GM11168 (cell line): ENCODE data around the gene BCDIN3D.
"Not testable (repeated sequence)": the region's sequence is repeated elsewhere in the genome, so short reads cannot be mapped to it uniquely, and the experiment has no call there.

Experiments
- in situ Hi-C: fragments of 300-500 bp; cut with MboI; formaldehyde crosslinking; loops from one replicate; pipeline ENCODE4 v1.12.0; 2022; ENCODE audit warnings: low sequenced_read_pairs; ENCODE audit not compliant: unreplicated experiment

Gene BCDIN3D

GRCh38 chr12:49863946-49864797, 21.3 kb upstream of the BCDIN3D start:
- in situ Hi-C loops = no loop called here

- in situ Hi-C loops = not testable (repeated sequence)
These were observed 18.0 kb upstream of the BCDIN3D start for GRCh38 chr12:49860921-49861320.

- in situ Hi-C loops = not testable (repeated sequence)
These were observed 13.0 kb upstream of the BCDIN3D start for GRCh38 chr12:49855890-49856289.

GRCh38 chr12:49854976-49855375, 12.1 kb upstream of the BCDIN3D start:
- in situ Hi-C loops = no loop called here

- in situ Hi-C loops = no loop called here
These were observed 10.8 kb upstream of the BCDIN3D start for GRCh38 chr12:49853671-49854070.

- in situ Hi-C loops = no loop called here
These were observed 4.3 kb upstream of the BCDIN3D start for GRCh38 chr12:49847161-49847560.

GRCh38 chr12:49846032-49846431, 3.1 kb upstream of the BCDIN3D start:
- in situ Hi-C loops = no loop called here

GRCh38 chr12:49843876-49844437, 1.1 kb upstream of the BCDIN3D start:
- in situ Hi-C loops = no loop called here

- in situ Hi-C loops = no loop called here
These were observed 505 bp upstream of the BCDIN3D start for GRCh38 chr12:49843411-49843810.

GRCh38 chr12:49838973-49839633, 3.8 kb downstream of the BCDIN3D start:
- in situ Hi-C loops = no loop called here

- in situ Hi-C loops = no loop called here
These were observed 10.0 kb downstream of the BCDIN3D start for GRCh38 chr12:49832836-49833421.

GRCh38 chr12:49831717-49832116, 11.2 kb downstream of the BCDIN3D start:
- in situ Hi-C loops = no loop called here

GRCh38 chr12:49828133-49829091, 14.5 kb downstream of the BCDIN3D start, which contains the start of gene NCKAP5L:
NCKAP5L (minus strand) TSS chr12:49828413; CDS start chr12:49804044, 24,369 bp downstream.
- in situ Hi-C loops = no loop called here

- in situ Hi-C loops = no loop called here
These were observed 15.4 kb downstream of the BCDIN3D start for GRCh38 chr12:49827401-49828099.

- in situ Hi-C loops = no loop called here
These were observed 15.9 kb downstream of the BCDIN3D start for GRCh38 chr12:49827051-49827400.

- in situ Hi-C loops = no loop called here
These were observed 16.9 kb downstream of the BCDIN3D start for GRCh38 chr12:49825971-49826421.

GRCh38 chr12:49825360-49825970, 17.4 kb downstream of the BCDIN3D start:
- in situ Hi-C loops = no loop called here

- in situ Hi-C loops = no loop called here
These were observed 18.0 kb downstream of the BCDIN3D start for GRCh38 chr12:49824895-49825294.

GRCh38 chr12:49824416-49824815, 18.5 kb downstream of the BCDIN3D start:
- in situ Hi-C loops = no loop called here
